Globus pallidus (tissue), 1 donor: ENCODE measurements around the gene IL1F10.

Experiments
- DNase-seq: peaks from one replicate; pipeline ENCODE4 v3.0.0-alpha.2; 2015; ENCODE audit warnings: low spot score

IL1F10 gene

GRCh38 chr2:113067681-113068080 is at the start of gene IL1F10:
IL1F10 (plus strand) TSS chr2:113067970; CDS start chr2:113072739, 4,769 bp downstream.
- DNase-seq: no peak

GRCh38 chr2:113018509-113018908 is 49.3 kb upstream of the IL1F10 start:
- no peak for DNase-seq

GRCh38 chr2:113021312-113021711 is 46.5 kb upstream of the IL1F10 start:
- no peak for DNase-seq

GRCh38 chr2:113024764-113025163 is 43.0 kb upstream of the IL1F10 start:
- DNase-seq: no peak

GRCh38 chr2:113025737-113026136 is 42.0 kb upstream of the IL1F10 start:
- DNase-seq: no peak

GRCh38 chr2:113027691-113028090 is 40.1 kb upstream of the IL1F10 start:
- DNase-seq: no peak

GRCh38 chr2:113028112-113028511 is 39.7 kb upstream of the IL1F10 start:
- no peak for DNase-seq

- DNase-seq: no peak
These were observed 35.0 kb upstream of the IL1F10 start for GRCh38 chr2:113032737-113033136.

GRCh38 chr2:113034016-113034415 is 33.8 kb upstream of the IL1F10 start:
- no peak for DNase-seq

- DNase-seq: no peak
These were observed 31.0 kb upstream of the IL1F10 start for GRCh38 chr2:113036763-113037162.

GRCh38 chr2:113038291-113038690 is 29.5 kb upstream of the IL1F10 start:
- DNase-seq: no peak

GRCh38 chr2:113039158-113039557 is 28.6 kb upstream of the IL1F10 start:
- DNase-seq: no peak

- no peak for DNase-seq
These were observed 28.1 kb upstream of the IL1F10 start for GRCh38 chr2:113039719-113040118.

- no peak for DNase-seq
These were observed 25.9 kb upstream of the IL1F10 start for GRCh38 chr2:113041871-113042270.

- DNase-seq: no peak
These were observed 21.3 kb upstream of the IL1F10 start for GRCh38 chr2:113046465-113046864.

GRCh38 chr2:113050921-113051895 is 16.6 kb upstream of the IL1F10 start:
- DNase-seq: no peak

GRCh38 chr2:113052396-113052917 is 15.3 kb upstream of the IL1F10 start, which contains the start of gene IL36B:
IL36B (minus strand) TSS chr2:113052867.
- DNase-seq: no peak

GRCh38 chr2:113053666-113054065 is 14.1 kb upstream of the IL1F10 start:
- no peak for DNase-seq

GRCh38 chr2:113054066-113054465 is 13.7 kb upstream of the IL1F10 start:
- DNase-seq: no peak

- DNase-seq: no peak
These were observed 11.2 kb upstream of the IL1F10 start for GRCh38 chr2:113056521-113056920.

GRCh38 chr2:113057117-113057516 is 10.7 kb upstream of the IL1F10 start:
- DNase-seq: no peak

- DNase-seq: no peak
These were observed 9.3 kb upstream of the IL1F10 start for GRCh38 chr2:113058411-113058994.
